HCT116 (cell line): ENCODE results near the gene OR10H5.
"Not testable (repeated sequence)": the region's sequence is repeated elsewhere in the genome, so short reads cannot be mapped to it uniquely, and the experiment has no call there.

ENCODE experiments used
- ATF3 ChIP-seq: IDR thresholded peaks from 2 replicates; pipeline ENCODE4 v1.6.1; 2012
- CTCF ChIP-seq, 3 experiments: fragments of 200-600 bp in 1 of 3; sonication (generic) in 1 of 3; IDR thresholded peaks in 2 of 3; conservative IDR thresholded peaks in 1 of 3; 2 replicates each; pipeline ENCODE4 v1.5.1; 2012 to 2017; ENCODE audit warnings: low read depth in 2 of 3, low read length in 2 of 3, antibody characterized with exemption in 1 of 3, borderline replicate concordance in 1 of 3, control low read depth in 1 of 3, mild to moderate bottlenecking in 1 of 3, mixed read lengths in 1 of 3, mixed run types in 1 of 3, moderate library complexity in 1 of 3; ENCODE audit not compliant: insufficient read depth in 1 of 3
- FOSL1 ChIP-seq: IDR thresholded peaks from 2 replicates; pipeline ENCODE4 v1.6.1; 2012; ENCODE audit warnings: low read depth
- POLR2A ChIP-seq: IDR thresholded peaks from 2 replicates; pipeline ENCODE4 v1.7.0; 2011; ENCODE audit warnings: borderline replicate concordance; ENCODE audit not compliant: insufficient read depth, insufficient read length; ENCODE audit errors: extremely low read depth
- REST ChIP-seq: IDR thresholded peaks from 2 replicates; pipeline ENCODE4 v1.6.1; 2012; ENCODE audit warnings: low read depth

- not testable (repeated sequence) for TF ChIP-seq ATF3; CTCF (IDR thresholded peaks at IDR 0.05 in 2 of 3, conservative IDR thresholded peaks at IDR 0.05 in 1 of 3; ENCODE audit: borderline replicate concordance in 1 of 3, insufficient read depth in 1 of 3, low read depth in 2 of 3, low read length in 2 of 3); REST; FOSL1; POLR2A
Measured at GRCh38 chr19:15782896-15783295, 4.6 kb upstream of the OR10H5 start.
